Upper lobe of left lung (tissue), 4 donors: ENCODE results near the gene TCTN1.
"Not testable (repeated sequence)": the region's sequence is repeated elsewhere in the genome, so short reads cannot be mapped to it uniquely, and the experiment has no call there.

Experiments
- EP300 ChIP-seq, 4 donors: sonication (generic); formaldehyde crosslinking; IDR thresholded peaks; one replicate each; pipeline ENCODE4 v1.5.1; 2017; ENCODE audit warnings: antibody characterized with exemption in 4 of 4, control low read depth in 2 of 4
- POLR2A ChIP-seq, 4 donors: fragments of 450-650 bp; IDR thresholded peaks; one replicate each; pipeline ENCODE4 v1.5.1; 2016 to 2017; ENCODE audit warnings: antibody characterized with exemption in 4 of 4, mild to moderate bottlenecking in 2 of 4
- POLR2AphosphoS5 ChIP-seq, 2 donors: sonication (generic); formaldehyde crosslinking; IDR thresholded peaks; one replicate each; pipeline ENCODE4 v1.5.1; 2017; ENCODE audit warnings: antibody characterized with exemption in 2 of 2
- TF ChIP-seq, protein P1 (sequence below), 6 experiments: fragments of 450-650 bp in 4 of 6; fragments of 200-600 bp in 2 of 6; sonication (generic) in 2 of 6; IDR thresholded peaks; one replicate each; pipeline ENCODE4 v1.5.1; 2016 to 2019; ENCODE audit warnings: antibody characterized with exemption in 6 of 6

DNA sequence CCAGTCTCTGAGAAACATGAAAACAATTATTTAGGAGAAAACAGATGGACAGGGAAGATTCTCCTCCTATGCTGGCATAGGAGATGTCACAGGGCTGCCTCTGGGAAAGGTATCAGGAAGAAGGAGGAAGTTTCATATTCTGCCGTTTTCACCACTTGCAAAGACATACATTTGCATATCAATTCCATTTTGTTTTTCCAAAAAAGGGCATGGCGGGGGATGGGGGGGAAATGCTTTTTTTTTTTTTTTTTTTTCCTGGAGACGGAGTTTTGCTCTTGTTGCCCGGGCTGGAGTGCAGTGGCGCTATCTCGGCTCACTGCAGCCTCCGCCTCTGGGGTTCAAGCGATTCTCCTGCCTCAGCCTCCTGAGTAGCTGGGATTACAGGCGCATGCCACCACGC is 40.3 kb downstream of the TCTN1 start:
- TF ChIP-seq, protein P1, sequence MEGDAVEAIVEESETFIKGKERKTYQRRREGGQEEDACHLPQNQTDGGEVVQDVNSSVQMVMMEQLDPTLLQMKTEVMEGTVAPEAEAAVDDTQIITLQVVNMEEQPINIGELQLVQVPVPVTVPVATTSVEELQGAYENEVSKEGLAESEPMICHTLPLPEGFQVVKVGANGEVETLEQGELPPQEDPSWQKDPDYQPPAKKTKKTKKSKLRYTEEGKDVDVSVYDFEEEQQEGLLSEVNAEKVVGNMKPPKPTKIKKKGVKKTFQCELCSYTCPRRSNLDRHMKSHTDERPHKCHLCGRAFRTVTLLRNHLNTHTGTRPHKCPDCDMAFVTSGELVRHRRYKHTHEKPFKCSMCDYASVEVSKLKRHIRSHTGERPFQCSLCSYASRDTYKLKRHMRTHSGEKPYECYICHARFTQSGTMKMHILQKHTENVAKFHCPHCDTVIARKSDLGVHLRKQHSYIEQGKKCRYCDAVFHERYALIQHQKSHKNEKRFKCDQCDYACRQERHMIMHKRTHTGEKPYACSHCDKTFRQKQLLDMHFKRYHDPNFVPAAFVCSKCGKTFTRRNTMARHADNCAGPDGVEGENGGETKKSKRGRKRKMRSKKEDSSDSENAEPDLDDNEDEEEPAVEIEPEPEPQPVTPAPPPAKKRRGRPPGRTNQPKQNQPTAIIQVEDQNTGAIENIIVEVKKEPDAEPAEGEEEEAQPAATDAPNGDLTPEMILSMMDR (IDR thresholded peaks at IDR 0.05), result not testable (repeated sequence)
- not testable (repeated sequence) for TF ChIP-seq EP300, POLR2A, POLR2AphosphoS5 (IDR thresholded peaks at IDR 0.05)
